HG03135 (cell line): ENCODE data around the gene CMTR2.

Experiments used
- ATAC-seq: cut with Tn5 transposase; IDR thresholded peaks from one replicate; pipeline ENCODE4 v1.9.1; 2021; ENCODE audit warnings: mild to moderate bottlenecking, moderate library complexity; ENCODE audit not compliant: unreplicated experiment

Gene CMTR2

GRCh38 chr16:71276589-71277334 lies 12.4 kb downstream of the CMTR2 start:
- no peak for ATAC-seq

- ATAC-seq: no peak
Observed at GRCh38 chr16:71273384-71273783, 15.8 kb downstream of the CMTR2 start.

GRCh38 chr16:71264299-71264698 lies 24.9 kb downstream of the CMTR2 start:
- no peak for ATAC-seq

GRCh38 chr16:71263582-71263981 lies 25.6 kb downstream of the CMTR2 start:
- no peak for ATAC-seq

- no peak for ATAC-seq
Observed at GRCh38 chr16:71262391-71262790, 26.8 kb downstream of the CMTR2 start.

- ATAC-seq: no peak
Observed at GRCh38 chr16:71260995-71261394, 28.2 kb downstream of the CMTR2 start.

GRCh38 chr16:71259086-71259485 lies 30.1 kb downstream of the CMTR2 start:
- ATAC-seq: no peak

- ATAC-seq: no peak
Observed at GRCh38 chr16:71258372-71258771, 30.8 kb downstream of the CMTR2 start.

- ATAC-seq: no peak
Observed at GRCh38 chr16:71257768-71258167, 31.4 kb downstream of the CMTR2 start.

GRCh38 chr16:71255721-71256120 lies 33.5 kb downstream of the CMTR2 start:
- no peak for ATAC-seq

- no peak for ATAC-seq
Observed at GRCh38 chr16:71254832-71255525, 34.2 kb downstream of the CMTR2 start.

- ATAC-seq: no peak
Observed at GRCh38 chr16:71250461-71251235, 38.6 kb downstream of the CMTR2 start.

GRCh38 chr16:71249399-71249798 lies 39.8 kb downstream of the CMTR2 start:
- ATAC-seq: no peak

GRCh38 chr16:71247478-71247877 lies 41.7 kb downstream of the CMTR2 start:
- ATAC-seq: no peak

GRCh38 chr16:71246309-71246708 lies 42.9 kb downstream of the CMTR2 start:
- no peak for ATAC-seq

GRCh38 chr16:71244521-71244920 lies 44.7 kb downstream of the CMTR2 start:
- ATAC-seq: no peak

- ATAC-seq: no peak
Observed at GRCh38 chr16:71242601-71243000, 46.6 kb downstream of the CMTR2 start.

GRCh38 chr16:71242036-71242435 lies 47.2 kb downstream of the CMTR2 start:
- ATAC-seq: no peak
